HEK293 (cell line): ENCODE measurements around the gene RILPL1.

ENCODE experiments used
- BCL6B ChIP-seq: fragments of 450-650 bp; formaldehyde crosslinking; IDR thresholded peaks from 2 replicates; pipeline ENCODE4 v1.5.1; 2017; ENCODE audit warnings: missing biosample characterization, missing genetic modification characterization
- KLF16 ChIP-seq: fragments of 450-650 bp; formaldehyde crosslinking; IDR thresholded peaks from 2 replicates; pipeline ENCODE4 v1.5.1; 2017; ENCODE audit warnings: missing biosample characterization, missing genetic modification characterization
- MYNN ChIP-seq: fragments of 450-650 bp; formaldehyde crosslinking; IDR thresholded peaks from 2 replicates; pipeline ENCODE4 v1.5.1; 2016; ENCODE audit warnings: missing biosample characterization, missing genetic modification characterization, borderline replicate concordance
- PRDM4 ChIP-seq: fragments of 450-650 bp; formaldehyde crosslinking; IDR thresholded peaks from 2 replicates; pipeline ENCODE4 v1.5.1; 2017; ENCODE audit warnings: missing biosample characterization, missing genetic modification characterization
- SALL2 ChIP-seq: fragments of 450-650 bp; formaldehyde crosslinking; IDR thresholded peaks from 2 replicates; pipeline ENCODE4 v1.5.0; 2017; ENCODE audit warnings: missing biosample characterization, mild to moderate bottlenecking, missing genetic modification characterization, borderline replicate concordance
- SETDB1 ChIP-seq: IDR thresholded peaks from one replicate; pipeline ENCODE4 v1.6.1; 2017; ENCODE audit warnings: mild to moderate bottlenecking, low read length, moderate library complexity, mixed read lengths; ENCODE audit not compliant: insufficient read length
- YY1 ChIP-seq: fragments of 450-650 bp; formaldehyde crosslinking; IDR thresholded peaks from 2 replicates; pipeline ENCODE4 v1.5.1; 2018; ENCODE audit warnings: missing biosample characterization, missing genetic modification characterization
- ZEB2 ChIP-seq: fragments of 450-650 bp; formaldehyde crosslinking; IDR thresholded peaks from 2 replicates; pipeline ENCODE4 v1.5.1; 2016; ENCODE audit warnings: missing biosample characterization, missing genetic modification characterization
- ZNF10 ChIP-seq: fragments of 450-650 bp; formaldehyde crosslinking; IDR thresholded peaks from 2 replicates; pipeline ENCODE4 v1.5.1; 2017; ENCODE audit warnings: missing biosample characterization, missing genetic modification characterization
- ZNF184 ChIP-seq: fragments of 450-650 bp; IDR thresholded peaks from 2 replicates; pipeline ENCODE4 v1.5.1; 2018; ENCODE audit warnings: missing biosample characterization, mild to moderate bottlenecking, missing genetic modification characterization
- ZNF302 ChIP-seq: fragments of 450-650 bp; formaldehyde crosslinking; IDR thresholded peaks from 2 replicates; pipeline ENCODE4 v1.5.1; 2016; ENCODE audit warnings: missing biosample characterization, missing genetic modification characterization, low read depth
- TF ChIP-seq, protein P1 (sequence below): fragments of 450-650 bp; formaldehyde crosslinking; IDR thresholded peaks from 2 replicates; pipeline ENCODE4 v1.5.1; 2016; ENCODE audit warnings: missing biosample characterization, missing genetic modification characterization
- TF ChIP-seq, protein P2 (sequence below): fragments of 450-650 bp; formaldehyde crosslinking; IDR thresholded peaks from 2 replicates; pipeline ENCODE4 v1.5.1; 2016; ENCODE audit warnings: missing biosample characterization, missing genetic modification characterization

GRCh38 chr12:123449249-123449733 is 84.2 kb downstream of the RILPL1 start:
- no peak for TF ChIP-seq MYNN (tag by site-specific recombination)
- TF ChIP-seq KLF16 (tag by site-specific recombination) = no peak
- TF ChIP-seq, protein P1, sequence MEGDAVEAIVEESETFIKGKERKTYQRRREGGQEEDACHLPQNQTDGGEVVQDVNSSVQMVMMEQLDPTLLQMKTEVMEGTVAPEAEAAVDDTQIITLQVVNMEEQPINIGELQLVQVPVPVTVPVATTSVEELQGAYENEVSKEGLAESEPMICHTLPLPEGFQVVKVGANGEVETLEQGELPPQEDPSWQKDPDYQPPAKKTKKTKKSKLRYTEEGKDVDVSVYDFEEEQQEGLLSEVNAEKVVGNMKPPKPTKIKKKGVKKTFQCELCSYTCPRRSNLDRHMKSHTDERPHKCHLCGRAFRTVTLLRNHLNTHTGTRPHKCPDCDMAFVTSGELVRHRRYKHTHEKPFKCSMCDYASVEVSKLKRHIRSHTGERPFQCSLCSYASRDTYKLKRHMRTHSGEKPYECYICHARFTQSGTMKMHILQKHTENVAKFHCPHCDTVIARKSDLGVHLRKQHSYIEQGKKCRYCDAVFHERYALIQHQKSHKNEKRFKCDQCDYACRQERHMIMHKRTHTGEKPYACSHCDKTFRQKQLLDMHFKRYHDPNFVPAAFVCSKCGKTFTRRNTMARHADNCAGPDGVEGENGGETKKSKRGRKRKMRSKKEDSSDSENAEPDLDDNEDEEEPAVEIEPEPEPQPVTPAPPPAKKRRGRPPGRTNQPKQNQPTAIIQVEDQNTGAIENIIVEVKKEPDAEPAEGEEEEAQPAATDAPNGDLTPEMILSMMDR = no peak
- TF ChIP-seq, protein P2, sequence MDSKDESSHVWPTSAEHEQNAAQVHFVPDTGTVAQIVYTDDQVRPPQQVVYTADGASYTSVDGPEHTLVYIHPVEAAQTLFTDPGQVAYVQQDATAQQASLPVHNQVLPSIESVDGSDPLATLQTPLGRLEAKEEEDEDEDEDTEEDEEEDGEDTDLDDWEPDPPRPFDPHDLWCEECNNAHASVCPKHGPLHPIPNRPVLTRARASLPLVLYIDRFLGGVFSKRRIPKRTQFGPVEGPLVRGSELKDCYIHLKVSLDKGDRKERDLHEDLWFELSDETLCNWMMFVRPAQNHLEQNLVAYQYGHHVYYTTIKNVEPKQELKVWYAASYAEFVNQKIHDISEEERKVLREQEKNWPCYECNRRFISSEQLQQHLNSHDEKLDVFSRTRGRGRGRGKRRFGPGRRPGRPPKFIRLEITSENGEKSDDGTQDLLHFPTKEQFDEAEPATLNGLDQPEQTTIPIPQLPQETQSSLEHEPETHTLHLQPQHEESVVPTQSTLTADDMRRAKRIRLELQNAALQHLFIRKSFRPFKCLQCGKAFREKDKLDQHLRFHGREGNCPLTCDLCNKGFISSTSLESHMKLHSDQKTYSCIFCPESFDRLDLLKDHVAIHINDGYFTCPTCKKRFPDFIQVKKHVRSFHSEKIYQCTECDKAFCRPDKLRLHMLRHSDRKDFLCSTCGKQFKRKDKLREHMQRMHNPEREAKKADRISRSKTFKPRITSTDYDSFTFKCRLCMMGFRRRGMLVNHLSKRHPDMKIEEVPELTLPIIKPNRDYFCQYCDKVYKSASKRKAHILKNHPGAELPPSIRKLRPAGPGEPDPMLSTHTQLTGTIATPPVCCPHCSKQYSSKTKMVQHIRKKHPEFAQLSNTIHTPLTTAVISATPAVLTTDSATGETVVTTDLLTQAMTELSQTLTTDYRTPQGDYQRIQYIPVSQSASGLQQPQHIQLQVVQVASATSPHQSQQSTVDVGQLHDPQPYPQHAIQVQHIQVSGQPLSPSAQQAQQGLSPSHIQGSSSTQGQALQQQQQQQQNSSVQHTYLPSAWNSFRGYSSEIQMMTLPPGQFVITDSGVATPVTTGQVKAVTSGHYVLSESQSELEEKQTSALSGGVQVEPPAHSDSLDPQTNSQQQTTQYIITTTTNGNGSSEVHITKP (tag by site-specific recombination) = no peak
- TF ChIP-seq BCL6B (tag by site-specific recombination) = no peak
- TF ChIP-seq YY1 (tag by site-specific recombination) = no peak
- TF ChIP-seq ZNF10 = no peak
- TF ChIP-seq SALL2 (tag by site-specific recombination) = no peak
- no peak for TF ChIP-seq SETDB1
- TF ChIP-seq PRDM4 (tag by site-specific recombination) = no peak
- no peak for TF ChIP-seq ZEB2 (tag by site-specific recombination)
- no peak for TF ChIP-seq ZNF302
- no peak for TF ChIP-seq ZNF184
